Colonic mucosa (tissue), 4 donors: ENCODE data around the gene CAMK1D. TPM values are rescaled to one million over a fixed set of nuclear protein-coding genes. Genes with fewer than 3 reads are reported as not detected.
A peak's percentile ranks its signal among the peaks of the same experiment; 100 is the strongest.

Source experiments
- DNase-seq: peaks from one replicate; pipeline ENCODE4 v3.0.0-alpha.2; 2020
- H3K27ac ChIP-seq: fragments of 200-600 bp; one replicate; pipeline ENCODE4 v1.8.0; 2021
- H3K27me3 ChIP-seq: fragments of 200-600 bp; one replicate; pipeline ENCODE4 v1.8.0; 2021
- H3K36me3 ChIP-seq: fragments of 200-600 bp; one replicate; pipeline ENCODE4 v1.8.0; 2021
- H3K4me1 ChIP-seq: fragments of 200-600 bp; one replicate; pipeline ENCODE4 v1.8.0; 2021; ENCODE audit warnings: mild to moderate bottlenecking
- H3K4me3 ChIP-seq: fragments of 200-600 bp; one replicate; pipeline ENCODE4 v1.8.0; 2021
- H3K9ac ChIP-seq, 2 donors: one replicate each; pipeline ENCODE4 v1.7.0; 2013; ENCODE audit warnings: control low read depth in 2 of 2, low read depth in 2 of 2, low read length in 2 of 2
- H3K9me3 ChIP-seq: fragments of 200-600 bp; one replicate; pipeline ENCODE4 v1.8.0; 2021
- intact Hi-C: fragments of 100-400 bp; cut with DNase I; formaldehyde crosslinking; loops from one replicate; pipeline ENCODE4 v1.14.1; 2022
- total RNA-seq, 2 donors: library from RNA; stranded (reverse); fragmentation: NEBNext Ultra II Directional in 1 of 2; extraction: Animal tissue kit (Norgen Biotek cat#: 25700) in 1 of 2; gene quantifications; one replicate each; pipeline ENCODE4 v1.2.1, GENCODE V29; 2021
- TF ChIP-seq, protein P1 (sequence below): fragments of 200-600 bp; IDR thresholded peaks from one replicate; pipeline ENCODE4 v1.8.0; 2022; ENCODE audit warnings: antibody characterized with exemption, mild to moderate bottlenecking
- donor health status: healthy.
- donor health status: DM: no; HTN: no; CAD: no.
- donor health status: DM: no; HTN: no; CAD: no.

Gene CAMK1D
- total RNA-seq, 2 donors from 2014 or later, result 21.3 to 29.7 TPM

DNA sequence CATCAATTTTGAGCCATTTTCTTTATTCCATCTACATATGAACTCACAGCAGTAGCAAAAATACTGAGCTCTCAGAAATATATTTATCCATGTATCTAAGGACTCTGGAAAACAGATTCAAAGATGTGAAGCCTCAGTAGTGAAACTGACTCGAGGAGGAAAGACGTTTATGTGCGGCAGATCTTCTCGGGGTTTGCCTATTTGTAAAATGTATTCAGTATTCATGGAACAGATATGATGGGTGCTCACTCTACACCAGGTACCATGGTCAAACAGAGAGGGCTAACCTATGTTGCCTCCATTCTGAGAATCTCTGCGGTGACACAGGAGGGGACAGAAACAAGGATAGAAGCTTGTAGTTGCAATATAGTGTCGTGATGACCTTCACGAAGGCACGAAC, 93.7 kb downstream of the CAMK1D start:
- peaks cover 11% of the 10 kb centered on the region for H3K4me1 ChIP-seq
- intact Hi-C loops, result no loop called here
- DNase-seq, result no peak

DNA sequence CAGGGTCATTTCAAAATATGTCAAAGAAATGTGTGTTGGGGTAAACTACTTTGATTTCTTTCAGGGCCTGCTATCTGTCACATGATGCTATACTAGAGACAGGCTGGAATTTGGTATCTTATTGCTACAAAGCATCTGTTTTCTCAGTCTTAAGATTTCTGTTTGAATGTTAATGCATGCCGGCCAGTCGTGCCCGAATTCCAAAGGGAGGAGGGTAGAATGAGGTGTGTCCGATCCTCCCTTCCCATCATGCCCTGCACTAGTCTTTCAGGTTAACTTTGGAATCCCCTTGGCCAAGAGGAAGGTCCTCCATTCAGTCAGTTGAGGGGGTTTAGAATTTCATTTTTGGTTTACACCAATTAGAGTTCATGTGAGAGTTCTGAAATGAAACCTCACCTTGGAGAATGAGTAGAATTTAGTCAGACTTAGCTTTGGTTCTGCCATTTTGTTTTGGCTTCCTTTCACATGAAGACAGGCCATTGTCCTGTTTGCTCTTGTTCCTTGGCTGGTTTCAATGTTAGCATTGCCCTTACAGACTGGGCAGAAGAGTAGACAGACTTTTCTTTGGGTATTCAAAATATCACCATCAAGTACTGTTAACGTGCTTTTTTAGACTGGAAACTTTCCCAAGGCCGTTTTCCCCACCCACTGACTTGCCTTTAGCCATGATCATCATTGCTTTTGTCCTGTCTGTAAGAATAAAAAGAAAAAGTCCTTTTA, 95.8 kb downstream of the CAMK1D start:
- TF ChIP-seq, protein P1, sequence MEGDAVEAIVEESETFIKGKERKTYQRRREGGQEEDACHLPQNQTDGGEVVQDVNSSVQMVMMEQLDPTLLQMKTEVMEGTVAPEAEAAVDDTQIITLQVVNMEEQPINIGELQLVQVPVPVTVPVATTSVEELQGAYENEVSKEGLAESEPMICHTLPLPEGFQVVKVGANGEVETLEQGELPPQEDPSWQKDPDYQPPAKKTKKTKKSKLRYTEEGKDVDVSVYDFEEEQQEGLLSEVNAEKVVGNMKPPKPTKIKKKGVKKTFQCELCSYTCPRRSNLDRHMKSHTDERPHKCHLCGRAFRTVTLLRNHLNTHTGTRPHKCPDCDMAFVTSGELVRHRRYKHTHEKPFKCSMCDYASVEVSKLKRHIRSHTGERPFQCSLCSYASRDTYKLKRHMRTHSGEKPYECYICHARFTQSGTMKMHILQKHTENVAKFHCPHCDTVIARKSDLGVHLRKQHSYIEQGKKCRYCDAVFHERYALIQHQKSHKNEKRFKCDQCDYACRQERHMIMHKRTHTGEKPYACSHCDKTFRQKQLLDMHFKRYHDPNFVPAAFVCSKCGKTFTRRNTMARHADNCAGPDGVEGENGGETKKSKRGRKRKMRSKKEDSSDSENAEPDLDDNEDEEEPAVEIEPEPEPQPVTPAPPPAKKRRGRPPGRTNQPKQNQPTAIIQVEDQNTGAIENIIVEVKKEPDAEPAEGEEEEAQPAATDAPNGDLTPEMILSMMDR, result no peak
- H3K27ac ChIP-seq, result peak overlapping the region; percentile 50
- intact Hi-C loops, result no loop called here
- no peak overlapping the region for H3K9ac ChIP-seq
- H3K36me3 ChIP-seq, result no peaks in the 10 kb centered on the region
- H3K9me3 ChIP-seq, result no peaks in the 10 kb centered on the region
- DNase-seq, result peak; percentile 54
- H3K27me3 ChIP-seq, result no peaks in the 10 kb centered on the region
- no peak overlapping the region for H3K4me3 ChIP-seq
- H3K4me1 ChIP-seq, result peaks cover 14% of the 10 kb centered on the region

More for the DNA sequence above, 93.7 kb downstream of the CAMK1D start:
- no peaks in the 10 kb centered on the region for H3K27me3 ChIP-seq
- TF ChIP-seq, protein P1, result no peak
- no peak overlapping the region for H3K4me3 ChIP-seq
- H3K36me3 ChIP-seq, result no peaks in the 10 kb centered on the region
- no peak overlapping the region for H3K9ac ChIP-seq
- no peaks in the 10 kb centered on the region for H3K9me3 ChIP-seq
- H3K27ac ChIP-seq, result no peak overlapping the region

DNA sequence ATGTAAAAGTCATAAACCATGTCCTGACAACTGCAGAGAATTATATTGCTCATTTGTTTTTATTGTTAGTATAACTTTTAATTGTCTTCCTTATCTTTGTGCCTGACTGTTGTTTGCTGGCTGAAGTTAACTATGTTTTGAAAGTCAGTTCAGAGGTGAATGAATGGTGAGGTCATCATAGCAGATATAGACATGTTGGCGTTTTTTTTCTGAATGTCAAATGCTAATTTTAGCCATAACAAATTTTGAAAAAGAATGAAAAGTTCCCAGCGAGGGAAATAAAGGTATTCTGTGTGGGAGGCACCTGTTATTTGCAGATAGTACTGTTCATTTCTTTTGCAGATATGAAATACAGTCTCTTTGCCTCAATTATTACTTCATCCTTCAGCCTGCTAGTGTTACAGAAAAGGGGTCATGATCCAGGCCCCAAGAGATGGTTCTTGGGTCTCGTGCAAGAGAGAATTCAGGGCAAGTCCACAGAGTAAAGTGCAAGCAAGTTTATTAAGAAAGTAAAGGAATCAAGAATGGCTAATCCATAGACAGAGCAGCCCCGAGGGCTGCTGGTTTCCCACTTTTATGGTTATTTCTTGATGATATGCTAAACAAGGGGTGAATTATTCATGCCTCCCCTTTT, 96.5 kb downstream of the CAMK1D start:
- no peak for DNase-seq
- Histone ChIP-seq H3K27me3 (no peaks in the 10 kb centered on the region), H3K4me3 (no peak overlapping the region), H3K36me3 (no peaks in the 10 kb centered on the region), H3K4me1 (peaks cover 14% of the 10 kb centered on the region), H3K27ac (peak overlapping the region; percentile 50), H3K9ac (no peak overlapping the region), H3K9me3 (no peaks in the 10 kb centered on the region)
- TF ChIP-seq, protein P1, result no peak
- intact Hi-C loops, result no loop called here

DNA sequence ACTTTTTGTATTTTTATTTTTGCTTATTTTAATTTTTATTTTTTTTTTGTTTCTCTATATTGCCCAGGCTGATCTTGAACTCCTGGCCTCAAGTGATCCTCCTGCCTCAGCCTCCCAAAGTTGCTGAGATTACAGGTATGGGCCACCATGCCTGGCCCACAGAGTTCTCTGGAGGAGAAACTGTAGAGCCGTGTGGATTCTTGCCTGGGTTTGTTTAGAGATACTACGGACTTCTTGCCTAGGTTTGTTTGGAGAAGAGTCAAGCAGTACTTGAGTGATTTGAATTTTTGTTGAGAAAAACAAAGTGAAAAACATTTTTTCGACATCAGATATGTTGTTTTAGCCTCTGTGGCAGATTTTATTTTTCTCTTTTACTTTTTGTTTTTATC, 99.0 kb downstream of the CAMK1D start:
- Histone ChIP-seq H3K36me3 (no peaks in the 10 kb centered on the region), H3K4me1 (peaks cover 14% of the 10 kb centered on the region), H3K9ac (no peak overlapping the region), H3K27ac (peak overlapping the region; percentile 12), H3K27me3 (no peaks in the 10 kb centered on the region), H3K9me3 (no peaks in the 10 kb centered on the region), H3K4me3 (no peak overlapping the region)
- no peak for DNase-seq
- intact Hi-C loops, result no loop called here
- TF ChIP-seq, protein P1, result no peak

DNA sequence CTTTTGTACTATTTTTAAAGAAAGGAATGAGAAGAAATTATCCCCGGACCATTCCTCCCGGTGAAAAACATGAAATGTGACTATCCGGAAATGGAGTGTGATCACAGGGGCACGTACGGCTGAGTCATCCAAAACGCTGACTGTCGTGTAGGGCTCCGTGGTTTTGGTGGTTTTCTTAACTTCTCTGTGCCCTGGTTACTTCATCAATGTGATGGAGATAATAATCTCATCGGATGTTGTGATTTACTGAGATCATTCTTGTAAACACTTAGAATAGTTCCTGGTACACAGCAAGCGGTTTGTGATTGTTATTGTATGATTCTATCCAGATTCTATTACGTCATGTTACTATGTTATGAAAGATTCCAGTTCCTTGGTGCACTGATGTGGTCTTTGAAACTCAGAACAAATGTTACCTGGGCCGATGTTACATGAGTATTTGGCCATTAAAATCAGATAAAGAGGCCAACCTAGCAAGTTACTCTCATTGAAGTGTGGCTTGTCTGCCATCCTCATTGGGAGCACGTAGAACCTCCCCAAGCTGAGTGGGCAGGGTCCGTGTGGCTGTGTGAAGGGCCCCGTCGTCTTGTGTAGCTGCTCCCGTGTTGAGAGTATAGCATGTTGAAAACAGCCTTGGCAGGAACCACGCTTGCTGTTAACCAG, 99.5 kb downstream of the CAMK1D start:
- H3K4me1 ChIP-seq, result peaks cover 14% of the 10 kb centered on the region
- no peak overlapping the region for H3K9ac ChIP-seq
- no peak overlapping the region for H3K4me3 ChIP-seq
- no peaks in the 10 kb centered on the region for H3K9me3 ChIP-seq
- no peaks in the 10 kb centered on the region for H3K36me3 ChIP-seq
- intact Hi-C loops, result no loop called here
- DNase-seq, result no peak
- peak overlapping the region; percentile 12 for H3K27ac ChIP-seq
- TF ChIP-seq, protein P1, result no peak
- H3K27me3 ChIP-seq, result no peaks in the 10 kb centered on the region
